NCI-H345 treated with DMSO at 0.1 percent for 48 hours (cell line): Measurements from ENCODE around the gene KCNK17.
"Not testable (repeated sequence)": the region's sequence is repeated elsewhere in the genome, so short reads cannot be mapped to it uniquely, and the experiment has no call there.

Experiments
- DNase-seq: peaks from one replicate; lab custom pipeline; 2025; ENCODE audit not compliant: unreplicated experiment; lab: John Stamatoyannopoulos, UW

Gene KCNK17

GRCh38 chr6:39302669-39303424, 11.4 kb downstream of the KCNK17 start:
- peak; percentile 80 for DNase-seq

DNA sequence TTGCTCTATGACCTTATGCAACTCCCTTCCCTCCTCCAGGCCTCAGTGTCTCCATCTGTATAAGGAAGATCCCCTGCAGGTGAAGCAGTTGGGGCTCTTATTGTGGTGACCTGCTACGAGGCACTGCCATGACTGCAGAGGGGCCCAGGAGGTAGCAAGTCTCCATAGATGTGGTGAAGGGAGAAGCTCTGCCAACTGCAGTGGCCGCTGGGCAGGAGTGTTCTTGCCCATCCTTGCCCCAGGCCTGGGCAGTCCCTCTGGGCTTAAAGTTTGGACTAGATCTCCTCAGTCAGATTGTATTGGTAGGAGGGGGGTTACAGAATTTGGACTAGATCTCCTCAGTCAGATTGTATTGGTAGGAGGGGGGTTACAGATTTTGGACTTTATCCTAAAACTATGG, 12.2 kb downstream of the KCNK17 start:
- no peak for DNase-seq

GRCh38 chr6:39301606-39302005, 12.6 kb downstream of the KCNK17 start:
- no peak for DNase-seq

DNA sequence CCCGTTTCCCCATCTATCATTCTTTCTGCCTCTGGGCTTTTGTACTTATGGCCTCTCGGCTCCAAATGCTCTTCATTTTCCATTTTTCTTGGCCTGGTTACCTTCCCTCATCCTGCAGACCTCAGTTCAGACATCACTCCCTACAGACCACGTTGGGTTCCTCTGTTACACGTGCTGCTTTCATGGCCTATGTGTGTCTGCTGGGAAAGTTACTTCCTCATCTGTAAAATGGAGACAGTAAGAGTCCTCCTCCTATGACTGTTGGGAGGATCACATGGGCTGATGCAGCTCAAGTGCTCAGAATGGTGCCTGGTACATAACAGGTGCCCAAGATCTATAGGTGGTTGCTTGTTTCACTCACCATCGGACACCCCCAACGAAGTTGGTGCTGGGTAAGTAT, 13.5 kb downstream of the KCNK17 start:
- DNase-seq, result no peak

- no peak for DNase-seq
Measured at GRCh38 chr6:39298061-39298460, 16.2 kb downstream of the KCNK17 start.

DNA sequence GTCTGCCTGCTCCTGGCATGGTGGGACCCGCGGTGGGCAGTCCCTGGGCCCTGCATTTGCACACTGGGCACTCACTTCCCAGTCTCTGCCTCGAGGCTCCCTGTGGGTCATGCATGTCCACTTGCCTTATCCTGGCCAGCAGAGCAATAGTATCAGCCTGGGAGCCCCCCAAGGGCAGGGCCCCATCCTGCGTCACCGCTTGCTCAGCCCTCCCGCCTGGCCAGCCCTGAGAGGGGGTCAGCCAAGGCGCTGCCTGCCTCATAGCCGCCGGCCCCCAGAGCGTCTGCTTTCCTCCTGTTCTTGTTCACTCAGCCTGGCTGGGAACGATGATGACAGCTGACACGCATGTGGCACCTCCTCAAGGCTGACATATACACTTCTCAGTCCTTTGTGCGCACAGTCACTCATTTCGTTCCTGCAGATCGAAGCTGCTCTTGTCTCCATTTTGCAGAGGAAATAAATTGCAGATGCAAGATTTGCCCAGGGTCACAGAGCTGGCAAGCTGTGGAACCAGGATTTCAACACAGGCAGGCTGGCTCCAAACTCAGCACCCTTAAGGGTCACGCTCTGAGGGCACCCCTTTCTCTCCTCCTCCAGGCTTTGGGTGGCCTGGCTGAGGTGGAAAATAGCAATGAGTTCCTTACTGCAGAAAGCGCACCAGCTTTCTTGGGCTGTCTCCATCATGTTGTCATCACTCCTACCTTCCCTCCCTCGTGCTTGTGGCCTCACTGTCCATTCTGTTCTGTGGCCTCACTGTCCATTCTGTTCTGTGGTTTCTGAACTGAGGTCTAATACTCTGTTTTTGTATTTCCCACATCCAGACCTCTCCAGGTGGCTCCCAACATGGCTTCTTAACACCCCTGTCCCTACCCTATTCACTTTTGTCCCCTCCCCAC, 17.2 kb downstream of the KCNK17 start:
- DNase-seq, result no peak

DNA sequence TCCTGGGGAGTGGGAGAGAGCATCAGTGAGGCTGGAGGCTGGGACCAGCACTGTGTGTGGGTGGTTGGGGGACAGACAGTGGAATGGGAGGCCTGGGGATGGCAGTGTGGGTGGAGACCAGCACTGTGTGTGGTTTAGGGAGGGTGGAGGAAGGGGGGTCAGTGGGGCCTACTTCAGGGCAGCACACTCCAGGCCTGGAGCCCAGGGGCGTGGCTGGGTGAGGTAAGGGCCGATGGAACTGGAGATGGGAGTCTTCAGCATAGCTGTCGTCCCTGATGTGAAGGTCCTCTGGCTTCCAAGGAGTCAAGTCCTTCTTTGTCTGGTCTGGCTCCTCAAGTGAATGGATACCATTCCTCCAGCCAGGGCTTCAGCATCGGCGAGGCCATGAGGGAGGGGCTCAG, 18.6 kb downstream of the KCNK17 start:
- DNase-seq, result no peak

GRCh38 chr6:39294899-39295298, 19.3 kb downstream of the KCNK17 start:
- DNase-seq, result no peak

DNA sequence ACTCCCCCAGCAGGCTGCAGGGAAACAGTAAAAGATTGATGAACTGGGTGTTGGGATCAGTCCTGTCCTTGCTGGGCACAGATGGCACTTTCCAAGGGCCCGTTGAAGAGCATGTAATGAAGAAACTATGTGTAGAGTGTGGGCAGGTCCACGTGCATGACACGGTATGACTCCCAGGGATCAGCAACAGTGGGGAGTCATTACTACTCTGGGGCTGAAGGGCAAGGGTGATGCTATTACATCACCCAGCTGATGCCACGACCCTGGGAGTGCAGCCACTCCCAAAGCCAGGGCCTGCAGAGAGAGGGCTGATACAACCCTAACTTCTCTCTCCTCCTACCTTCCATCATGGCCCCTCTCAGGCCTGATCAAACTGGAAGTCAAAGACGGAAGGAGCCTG, 20.1 kb downstream of the KCNK17 start:
- no peak for DNase-seq

- DNase-seq, result no peak
Measured at GRCh38 chr6:39292637-39293036, 21.6 kb downstream of the KCNK17 start.

- DNase-seq, result no peak
Measured at GRCh38 chr6:39289490-39289889, 24.7 kb downstream of the KCNK17 start.

- DNase-seq, result no peak
Measured at GRCh38 chr6:39287601-39288000, 26.6 kb downstream of the KCNK17 start.

DNA sequence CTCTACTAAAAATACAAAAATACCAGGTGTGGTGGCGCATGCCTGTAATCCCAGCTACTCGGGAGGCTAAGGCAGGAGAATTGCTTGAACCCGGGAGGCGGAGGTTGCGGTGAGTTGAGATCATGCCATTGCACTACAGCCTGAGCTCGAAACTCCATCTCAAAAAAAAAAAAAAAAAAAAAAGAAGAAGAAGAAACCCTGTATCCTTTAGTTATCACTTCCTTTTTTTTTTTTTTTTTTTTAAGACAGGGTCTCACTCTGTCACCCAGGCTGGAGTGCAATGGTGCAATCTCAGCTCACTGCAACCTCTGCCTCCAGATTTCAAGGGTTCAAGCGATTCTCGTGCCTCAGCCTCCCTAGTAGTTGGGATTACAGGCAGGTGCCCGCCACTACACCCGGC, 27.6 kb downstream of the KCNK17 start:
- not testable (repeated sequence) for DNase-seq

DNA sequence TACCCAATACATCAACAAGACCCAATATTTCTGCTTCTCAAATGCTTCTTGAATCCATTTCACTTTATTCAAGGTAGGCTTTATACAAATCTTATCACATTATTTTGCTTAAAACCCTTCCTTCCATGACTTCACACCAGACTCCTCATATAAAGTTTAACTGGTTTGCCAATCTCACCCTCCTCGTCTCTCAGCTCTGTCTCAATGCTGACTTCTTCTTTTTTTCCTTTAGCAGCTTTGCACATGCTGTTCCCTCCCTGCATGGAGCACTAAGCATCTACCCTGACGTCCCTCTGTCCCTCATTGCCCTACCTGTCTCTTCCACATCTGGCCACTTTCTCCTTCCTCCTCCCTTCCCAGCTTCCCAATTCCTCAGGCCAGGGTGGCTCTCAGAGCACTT, 31.4 kb downstream of the KCNK17 start:
- DNase-seq, result no peak

DNA sequence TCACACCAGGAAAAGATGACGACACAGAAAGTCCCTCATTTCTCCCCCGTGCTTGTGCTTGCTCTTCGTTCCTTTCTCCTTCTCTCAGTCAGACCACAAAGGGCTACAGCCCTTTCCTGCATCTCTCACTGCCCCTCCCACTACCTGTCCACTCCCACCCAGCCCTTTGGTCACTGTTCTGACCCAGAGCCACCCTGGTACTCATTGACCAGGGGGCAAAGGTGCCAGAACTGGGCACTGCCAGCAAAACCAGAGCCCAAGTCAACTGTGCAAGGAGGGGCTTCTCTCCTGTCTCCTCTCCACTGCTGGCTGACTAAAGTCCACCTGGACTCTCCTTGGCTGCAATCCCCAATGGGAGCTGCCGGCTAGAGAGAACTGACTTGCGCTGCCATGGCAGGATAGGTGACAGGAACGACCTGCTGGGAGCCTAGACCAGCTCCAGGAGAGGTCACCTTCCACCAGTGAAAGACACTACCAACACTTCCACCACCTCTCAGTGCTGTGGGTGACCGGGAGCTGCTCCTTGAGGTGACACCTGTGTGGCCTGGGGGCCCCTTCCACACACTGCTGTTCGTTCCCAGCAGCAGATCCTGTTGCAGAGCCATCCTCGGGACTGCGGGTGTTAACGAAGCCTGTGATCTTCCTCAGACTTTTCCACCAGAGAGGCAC, 32.8 kb downstream of the KCNK17 start:
- no peak for DNase-seq

- DNase-seq, result no peak
Measured at GRCh38 chr6:39280247-39280731, 33.9 kb downstream of the KCNK17 start.

DNA sequence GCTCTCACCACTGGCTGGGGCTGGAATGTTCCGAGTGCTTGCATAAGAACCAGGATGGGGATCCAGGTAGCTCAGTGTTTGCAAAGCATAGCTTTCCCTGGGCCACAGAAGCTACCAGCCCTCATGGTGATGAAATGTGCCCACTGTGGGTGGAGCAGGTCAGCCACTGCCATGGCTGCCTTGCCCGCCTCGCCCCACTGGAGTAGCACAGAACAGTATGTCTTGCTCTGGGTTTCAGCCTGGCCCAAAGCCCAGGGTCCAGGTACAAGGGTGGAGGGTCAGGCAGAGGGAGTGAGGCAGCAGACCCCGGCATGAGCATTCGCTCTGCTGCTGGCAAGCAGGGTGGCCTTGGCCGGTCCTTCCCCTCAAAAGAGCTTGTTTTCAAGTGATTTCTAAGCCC, 34.7 kb downstream of the KCNK17 start:
- no peak for DNase-seq

DNA sequence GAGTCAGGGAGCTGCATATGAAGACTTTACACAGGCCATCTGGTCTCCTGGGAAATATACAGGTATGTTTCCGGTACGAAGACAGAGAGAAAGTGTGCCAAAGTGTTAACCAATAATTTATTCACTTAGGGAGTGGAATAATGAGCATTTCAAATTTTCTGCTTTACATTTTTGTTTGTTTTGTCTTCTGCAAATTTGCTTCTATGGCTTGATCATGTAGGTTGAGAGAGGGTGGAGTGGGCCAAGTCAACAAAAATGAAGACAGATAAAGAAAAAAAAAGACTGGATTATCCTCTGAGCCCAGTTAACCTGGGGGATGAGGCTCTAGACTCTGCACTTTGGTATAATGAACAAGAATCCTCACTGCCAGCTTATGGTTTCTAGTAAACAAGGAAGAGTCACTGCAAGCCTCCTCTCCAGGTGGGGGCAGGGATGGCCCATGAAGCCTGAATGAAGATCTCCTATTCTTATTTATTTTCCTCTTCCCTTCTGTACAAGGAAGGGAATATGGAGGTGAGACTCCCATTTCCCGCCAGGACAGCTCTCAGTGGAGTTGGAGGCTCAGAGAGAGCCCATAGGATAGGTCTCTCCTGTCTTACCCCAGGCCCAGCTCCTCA, 37.7 kb downstream of the KCNK17 start:
- no peak for DNase-seq

GRCh38 chr6:39274903-39275302, 39.3 kb downstream of the KCNK17 start:
- no peak for DNase-seq

- DNase-seq, result no peak
Measured at GRCh38 chr6:39274471-39274870, 39.7 kb downstream of the KCNK17 start.

DNA sequence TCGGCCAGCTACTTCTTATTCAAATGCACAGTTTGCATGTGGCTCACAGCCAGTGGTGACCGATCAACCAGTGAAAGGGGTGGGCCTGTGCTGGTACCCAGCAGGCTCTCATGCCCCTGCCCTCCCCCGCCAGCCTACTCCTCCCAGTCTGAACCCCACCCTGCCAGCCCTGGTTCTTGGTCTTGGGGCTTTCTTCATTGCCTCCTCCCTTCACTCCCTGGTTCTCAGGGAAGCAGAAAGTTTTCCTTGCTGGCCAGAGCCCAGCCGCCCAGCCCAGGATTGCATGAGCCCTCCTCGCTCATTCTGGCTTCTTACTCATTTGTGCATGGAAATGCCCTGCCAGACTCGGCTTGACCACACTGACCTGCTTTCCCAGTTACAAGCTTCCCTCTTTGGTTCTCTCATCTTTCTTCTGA, 40.8 kb downstream of the KCNK17 start:
- DNase-seq, result no peak
